IMR-90 (cell line): ENCODE measurements around the gene NKAIN2.

ENCODE experiments used
- BHLHE40 ChIP-seq: fragments of 150-350 bp; IDR thresholded peaks from 2 replicates; pipeline ENCODE4 v1.6.1; 2016; ENCODE audit warnings: mild to moderate bottlenecking, low read depth, low read length
- CEBPB ChIP-seq: IDR thresholded peaks from 2 replicates; pipeline ENCODE4 v1.6.1; 2012; ENCODE audit warnings: low read depth, low read length, improper control_type of control experiment
- CTCF ChIP-seq: conservative IDR thresholded peaks from 2 replicates; pipeline ENCODE4 v1.5.1; 2012; ENCODE audit warnings: mild to moderate bottlenecking, low read depth, low read length, improper control_type of control experiment
- ELK1 ChIP-seq: fragments of 150-350 bp; IDR thresholded peaks from 2 replicates; pipeline ENCODE4 v1.6.1; 2016; ENCODE audit warnings: low read depth, mild to moderate bottlenecking, low read length, moderate library complexity, borderline replicate concordance
- MAZ ChIP-seq: IDR thresholded peaks from 2 replicates; pipeline ENCODE4 v1.6.1; 2012; ENCODE audit warnings: low read depth, mild to moderate bottlenecking, low read length, improper control_type of control experiment, moderate library complexity, borderline replicate concordance
- MXI1 ChIP-seq: IDR thresholded peaks from 2 replicates; pipeline ENCODE4 v1.6.1; 2012; ENCODE audit warnings: low read depth, mild to moderate bottlenecking, low read length, moderate library complexity, borderline replicate concordance
- POLR2A ChIP-seq: IDR thresholded peaks from 2 replicates; pipeline ENCODE4 v1.6.1; 2012; ENCODE audit warnings: mild to moderate bottlenecking, low read depth, low read length
- RAD21 ChIP-seq: IDR thresholded peaks from 2 replicates; pipeline ENCODE4 v1.6.1; 2012; ENCODE audit warnings: low read length, improper control_type of control experiment
- RCOR1 ChIP-seq: IDR thresholded peaks from 2 replicates; pipeline ENCODE4 v1.6.1; 2012; ENCODE audit warnings: mild to moderate bottlenecking, low read length, improper control_type of control experiment; ENCODE audit not compliant: insufficient replicate concordance
- RFX5 ChIP-seq: IDR thresholded peaks from 2 replicates; pipeline ENCODE4 v1.8.0; 2012; ENCODE audit warnings: low read depth, mild to moderate bottlenecking, low read length, moderate library complexity
- SMC3 ChIP-seq: fragments of 150-350 bp; IDR thresholded peaks from 2 replicates; pipeline ENCODE4 v1.6.1; 2016; ENCODE audit warnings: low read depth, mild to moderate bottlenecking, antibody characterized with exemption, low read length, moderate library complexity
- USF2 ChIP-seq: fragments of 150-350 bp; IDR thresholded peaks from 2 replicates; pipeline ENCODE4 v1.6.1; 2017; ENCODE audit warnings: mild to moderate bottlenecking, antibody characterized with exemption, low read length, low read depth

GRCh38 chr6:124057461-124057860 lies 253.8 kb downstream of the NKAIN2 start:
- no peak for TF ChIP-seq POLR2A
- TF ChIP-seq RFX5: no peak
- TF ChIP-seq CTCF: no peak
- TF ChIP-seq BHLHE40: no peak
- TF ChIP-seq RAD21: no peak
- TF ChIP-seq MAZ: no peak
- TF ChIP-seq USF2: no peak
- no peak for TF ChIP-seq RCOR1
- TF ChIP-seq SMC3: no peak
- no peak for TF ChIP-seq CEBPB
- TF ChIP-seq ELK1: no peak
- no peak for TF ChIP-seq MXI1
